Common myeloid progenitor, CD34-positive (primary cell): Measurements from ENCODE around the gene DHX8.

Experiments used
- CTCF ChIA-PET: fragments of 350-600 bp; sonication (Branson Sonifier 250); formaldehyde crosslinking; loops from one replicate; lab custom pipeline; 2021; ENCODE audit warnings: antibody characterized with exemption; lab: Charles Lee
- POLR2A ChIA-PET: fragments of 350-600 bp; sonication (Branson Sonifier 250); formaldehyde crosslinking; loops from one replicate; lab custom pipeline; 2021; ENCODE audit warnings: antibody characterized with exemption; lab: Charles Lee
- DNase-seq, 3 donors: peaks; one replicate each; pipeline versions ENCODE4 v3.0.0 to v3.0.0-alpha.2; 2013
- H3K27ac ChIP-seq, 2 experiments: 1 replicate in 1 of 2; 2 replicates in 1 of 2; pipeline ENCODE4 v1.7.0; 2013; ENCODE audit warnings: inconsistent platforms in 2 of 2, low read length in 2 of 2, mild to moderate bottlenecking in 2 of 2, low read depth in 1 of 2, moderate library complexity in 1 of 2; ENCODE audit not compliant: severe bottlenecking in 2 of 2, insufficient read depth in 1 of 2, poor library complexity in 1 of 2
- H3K27me3 ChIP-seq, 5 experiments: replicated peaks in 2 of 5; 1 replicate in 3 of 5; 2 replicates in 2 of 5; pipeline versions ENCODE4 v1.6.1 to v1.7.0; 2013; ENCODE audit warnings: low read length in 4 of 5, mild to moderate bottlenecking in 2 of 5, moderate library complexity in 2 of 5, inconsistent platforms in 1 of 5; ENCODE audit not compliant: insufficient read depth in 5 of 5, control insufficient read depth in 4 of 5
- H3K36me3 ChIP-seq, 4 experiments: 1 replicate in 2 of 4; 2 replicates in 2 of 4; pipeline versions ENCODE4 v1.6.1 to v1.7.0; 2013; ENCODE audit warnings: low read length in 3 of 4, control low read depth in 1 of 4, mild to moderate bottlenecking in 1 of 4; ENCODE audit not compliant: control insufficient read depth in 4 of 4, insufficient read depth in 4 of 4
- H3K4me1 ChIP-seq, 4 experiments: 1 replicate in 3 of 4; 2 replicates in 1 of 4; pipeline versions ENCODE4 v1.6.1 to v1.7.1; 2013; ENCODE audit warnings: low read length in 3 of 4, mild to moderate bottlenecking in 3 of 4, control low read depth in 1 of 4, inconsistent platforms in 1 of 4, moderate library complexity in 1 of 4; ENCODE audit not compliant: control insufficient read depth in 4 of 4, insufficient read depth in 4 of 4; ENCODE audit errors: control extremely low read depth in 1 of 4
- H3K4me3 ChIP-seq, 7 experiments: 1 replicate in 4 of 7; 2 replicates in 3 of 7; pipeline versions ENCODE4 v1.5.1 to v1.7.0; 2013; ENCODE audit warnings: mild to moderate bottlenecking in 7 of 7, low read length in 6 of 7, moderate library complexity in 6 of 7, inconsistent platforms in 2 of 7, low read depth in 2 of 7, control low read depth in 1 of 7; ENCODE audit not compliant: insufficient read depth in 4 of 7, control insufficient read depth in 1 of 7; ENCODE audit errors: extremely low read depth in 1 of 7
- H3K9me3 ChIP-seq, 5 experiments: 1 replicate in 4 of 5; 2 replicates in 1 of 5; pipeline versions ENCODE4 v1.6.1 to v1.7.1; 2013; ENCODE audit warnings: low read length in 4 of 5, mild to moderate bottlenecking in 2 of 5, inconsistent platforms in 1 of 5, low read depth in 1 of 5, moderate library complexity in 1 of 5; ENCODE audit not compliant: control insufficient read depth in 4 of 5, insufficient read depth in 2 of 5; ENCODE audit errors: control extremely low read depth in 1 of 5
- WGBS: methylation state at CpG from one replicate; pipeline ENCODE4 v1.1.5; 2013; ENCODE audit not compliant: insufficient coverage; 5-methylcytosine and 5-hydroxymethylcytosine counted together

DHX8 gene

GRCh38 chr17:43443381-43443780, 40.4 kb upstream of the DHX8 start:
- Histone ChIP-seq H3K9me3 (no peaks in the 10 kb centered on the region), H3K36me3 (no peaks in the 10 kb centered on the region), H3K27me3 (peaks cover 0 to 1% (median 0%) of the 10 kb centered on the region in 5 experiments), H3K27ac (no peak overlapping the region), H3K4me1 (no peaks in the 10 kb centered on the region), H3K4me3 (no peak overlapping the region)
- POLR2A ChIA-PET, result no interaction called here
- no peak for DNase-seq
- no CpG with 5 or more reads among the region's 3 CpGs for WGBS
- CTCF ChIA-PET, result interaction anchor here (0.6 to 2.7 kb wide), 3 partner anchors 11 to 600 kb away, joined by 3 to 5 read pairs (median 3); no protein-coding TSS in a partner anchor

- CTCF ChIA-PET, result interaction anchor here (2.7 kb wide), 1 partner anchor 50 kb away, joined by 5 read pairs; no protein-coding TSS in a partner anchor
- H3K27ac ChIP-seq, result no peak overlapping the region
Observed at GRCh38 chr17:43444223-43445008, 39.4 kb upstream of the DHX8 start.

GRCh38 chr17:43445009-43445589, 38.7 kb upstream of the DHX8 start:
- no peak for DNase-seq
- Histone ChIP-seq H3K4me3 (no peak overlapping the region), H3K9me3 (no peaks in the 10 kb centered on the region), H3K27me3 (peaks cover 0 to 1% (median 0%) of the 10 kb centered on the region in 5 experiments), H3K27ac (no peak overlapping the region), H3K36me3 (no peaks in the 10 kb centered on the region), H3K4me1 (no peaks in the 10 kb centered on the region)
- WGBS, result 88% methylated on average over 3 of the region's 5 CpGs
- POLR2A ChIA-PET, result no interaction called here
- CTCF ChIA-PET, result interaction anchor here (2.7 kb wide), 1 partner anchor 51 kb away, joined by 5 read pairs; no protein-coding TSS in a partner anchor

More at GRCh38 chr17:43444223-43445008, 39.4 kb upstream of the DHX8 start:
- Histone ChIP-seq H3K36me3 (no peaks in the 10 kb centered on the region), H3K4me1 (no peaks in the 10 kb centered on the region), H3K27me3 (peaks cover 0 to 1% (median 0%) of the 10 kb centered on the region in 5 experiments), H3K4me3 (no peak overlapping the region), H3K9me3 (no peaks in the 10 kb centered on the region)
- DNase-seq, result no peak
- POLR2A ChIA-PET, result no interaction called here
- 89% methylated on average over 5 of the region's 8 CpGs for WGBS

- POLR2A ChIA-PET, result no interaction called here
- H3K36me3 ChIP-seq, result no peaks in the 10 kb centered on the region
- H3K27ac ChIP-seq, result no peak overlapping the region
- 80% methylated on average over 1 of the region's 5 CpGs for WGBS
- CTCF ChIA-PET, result interaction anchor here (0.6 to 1.6 kb wide), 3 partner anchors 10 to 357 kb away, joined by 4 to 6 read pairs (median 5); no protein-coding TSS in a partner anchor
- H3K4me1 ChIP-seq, result no peaks in the 10 kb centered on the region
- H3K4me3 ChIP-seq, result no peak overlapping the region
- no peak for DNase-seq
- no peaks in the 10 kb centered on the region for H3K9me3 ChIP-seq
- H3K27me3 ChIP-seq, result peaks cover 0 to 1% (median 0%) of the 10 kb centered on the region in 5 experiments
Observed at GRCh38 chr17:43446773-43447172, 37.0 kb upstream of the DHX8 start.

GRCh38 chr17:43448720-43449469, 34.9 kb upstream of the DHX8 start:
- DNase-seq, result no peak
- ChIA-PET CTCF (no interaction called here), POLR2A (interaction anchor here (0.6 kb wide), 1 partner anchor 11 kb away, joined by 3 read pairs; no protein-coding TSS in a partner anchor)
- 94% methylated on average over 2 of the region's 7 CpGs for WGBS
- no peaks in the 10 kb centered on the region for H3K27me3 ChIP-seq
- no peak overlapping the region for H3K4me3 ChIP-seq
- no peaks in the 10 kb centered on the region for H3K9me3 ChIP-seq
- H3K27ac ChIP-seq, result no peak overlapping the region
- no peaks in the 10 kb centered on the region for H3K4me1 ChIP-seq
- H3K36me3 ChIP-seq, result no peaks in the 10 kb centered on the region

- no peaks in the 10 kb centered on the region for H3K9me3 ChIP-seq
- H3K4me1 ChIP-seq, result no peaks in the 10 kb centered on the region
- no peaks in the 10 kb centered on the region for H3K27me3 ChIP-seq
- WGBS, result 100% methylated on average over 7 of the region's 8 CpGs
- H3K36me3 ChIP-seq, result no peaks in the 10 kb centered on the region
- no peak overlapping the region for H3K4me3 ChIP-seq
- H3K27ac ChIP-seq, result no peak overlapping the region
- CTCF ChIA-PET, result no interaction called here
- POLR2A ChIA-PET, result interaction anchor here (0.6 kb wide), 1 partner anchor 12 kb away, joined by 3 read pairs; no protein-coding TSS in a partner anchor
- DNase-seq, result no peak
Observed at GRCh38 chr17:43449470-43450248, 34.1 kb upstream of the DHX8 start.
